ENCODE results near the gene INTS13. TPM values are rescaled to one million over a fixed set of nuclear protein-coding genes. Genes with fewer than 3 reads are reported as not detected.

Gene INTS13
- total and polyA plus RNA-seq, 2 of the 13 experiments (the other 11 are each of a cell fraction or from before 2014, with no cell fraction given), result 16.3 to 43.7 TPM

DNA sequence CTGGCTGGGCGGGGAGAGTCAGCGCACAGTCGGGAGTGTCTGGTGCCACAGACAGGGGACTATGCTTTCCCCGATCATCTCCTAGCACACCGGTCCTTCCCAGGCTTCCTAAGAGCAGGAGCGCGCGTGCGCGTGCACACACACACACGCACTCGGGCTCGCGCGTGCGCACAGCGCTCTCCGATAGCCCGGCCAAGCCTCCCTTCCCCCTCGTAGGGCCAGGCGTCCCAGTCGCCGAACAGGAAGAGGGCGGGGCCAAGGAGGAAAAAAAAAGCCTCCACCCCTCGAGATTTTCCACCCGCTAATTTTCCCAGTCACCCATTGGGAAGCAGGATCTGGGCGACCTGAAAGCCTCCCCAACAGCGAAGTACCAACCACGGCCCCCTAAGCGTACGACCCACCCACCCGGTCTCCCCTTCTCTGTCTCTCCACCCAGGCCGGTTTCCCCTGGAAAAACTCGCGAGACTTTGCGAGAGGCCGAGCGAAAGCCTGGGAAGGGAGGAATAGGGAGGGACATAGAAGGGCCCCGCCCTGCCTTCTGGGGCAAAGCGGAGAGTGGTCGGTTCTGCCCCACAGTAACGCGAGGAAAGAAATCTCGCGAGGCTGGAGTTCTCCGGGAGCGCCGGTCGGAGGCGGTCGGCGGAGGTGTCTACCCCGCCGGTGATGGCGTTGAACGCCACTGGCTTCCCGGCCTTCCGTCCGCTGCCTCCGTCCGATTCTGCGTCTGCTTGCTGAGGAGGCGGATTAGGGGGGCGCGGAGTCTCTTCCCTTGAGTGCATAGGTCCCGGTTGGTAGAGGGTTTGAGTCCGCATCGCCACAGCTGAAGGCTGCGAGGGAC lies at the start of gene INTS13, which contains the start of gene FGFR1OP2 (continued):
- TF ChIP-seq, protein P1, sequence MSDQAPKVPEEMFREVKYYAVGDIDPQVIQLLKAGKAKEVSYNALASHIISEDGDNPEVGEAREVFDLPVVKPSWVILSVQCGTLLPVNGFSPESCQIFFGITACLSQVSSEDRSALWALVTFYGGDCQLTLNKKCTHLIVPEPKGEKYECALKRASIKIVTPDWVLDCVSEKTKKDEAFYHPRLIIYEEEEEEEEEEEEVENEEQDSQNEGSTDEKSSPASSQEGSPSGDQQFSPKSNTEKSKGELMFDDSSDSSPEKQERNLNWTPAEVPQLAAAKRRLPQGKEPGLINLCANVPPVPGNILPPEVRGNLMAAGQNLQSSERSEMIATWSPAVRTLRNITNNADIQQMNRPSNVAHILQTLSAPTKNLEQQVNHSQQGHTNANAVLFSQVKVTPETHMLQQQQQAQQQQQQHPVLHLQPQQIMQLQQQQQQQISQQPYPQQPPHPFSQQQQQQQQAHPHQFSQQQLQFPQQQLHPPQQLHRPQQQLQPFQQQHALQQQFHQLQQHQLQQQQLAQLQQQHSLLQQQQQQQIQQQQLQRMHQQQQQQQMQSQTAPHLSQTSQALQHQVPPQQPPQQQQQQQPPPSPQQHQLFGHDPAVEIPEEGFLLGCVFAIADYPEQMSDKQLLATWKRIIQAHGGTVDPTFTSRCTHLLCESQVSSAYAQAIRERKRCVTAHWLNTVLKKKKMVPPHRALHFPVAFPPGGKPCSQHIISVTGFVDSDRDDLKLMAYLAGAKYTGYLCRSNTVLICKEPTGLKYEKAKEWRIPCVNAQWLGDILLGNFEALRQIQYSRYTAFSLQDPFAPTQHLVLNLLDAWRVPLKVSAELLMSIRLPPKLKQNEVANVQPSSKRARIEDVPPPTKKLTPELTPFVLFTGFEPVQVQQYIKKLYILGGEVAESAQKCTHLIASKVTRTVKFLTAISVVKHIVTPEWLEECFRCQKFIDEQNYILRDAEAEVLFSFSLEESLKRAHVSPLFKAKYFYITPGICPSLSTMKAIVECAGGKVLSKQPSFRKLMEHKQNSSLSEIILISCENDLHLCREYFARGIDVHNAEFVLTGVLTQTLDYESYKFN (CRISPR knock-in tag; conservative IDR thresholded peaks at IDR 0.05), result peak; percentile 38; the same call in 1 of the 2 replicates
- TF ChIP-seq KDM4B (CRISPR knock-in tag; IDR thresholded peaks at IDR 0.05) (no peak), AGO2 (optimal IDR thresholded peaks at IDR 0.05; ENCODE audit: low read depth, low read length) (peak; percentile 56), ZNF143 (CRISPR knock-in tag; IDR thresholded peaks at IDR 0.05) (peak; percentile 12; the same call in 1 of the 2 replicates), ZNF547 (CRISPR knock-in tag; IDR thresholded peaks at IDR 0.05) (0 out of 2 replicates have a peak, but pooled peaks have one; percentile 46), MED1 (CRISPR knock-in tag; IDR thresholded peaks at IDR 0.05) (peak; percentile 25; the same call in 1 of the 2 replicates), NFE2 (CRISPR knock-in tag; IDR thresholded peaks at IDR 0.05) (no peak), ZNF772 (CRISPR knock-in tag; IDR thresholded peaks at IDR 0.05) (no peak; the same call in none of the 2 replicates), MEIS2 (CRISPR knock-in tag; IDR thresholded peaks at IDR 0.05) (0 out of 2 replicates have a peak, but pooled peaks have one; percentile 17), ZMYM4 (CRISPR knock-in tag; IDR thresholded peaks at IDR 0.05) (peak; percentile 91; the same call in 1 of the 2 replicates)
- TF ChIP-seq, protein P2, sequence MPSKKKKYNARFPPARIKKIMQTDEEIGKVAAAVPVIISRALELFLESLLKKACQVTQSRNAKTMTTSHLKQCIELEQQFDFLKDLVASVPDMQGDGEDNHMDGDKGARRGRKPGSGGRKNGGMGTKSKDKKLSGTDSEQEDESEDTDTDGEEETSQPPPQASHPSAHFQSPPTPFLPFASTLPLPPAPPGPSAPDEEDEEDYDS (CRISPR knock-in tag; IDR thresholded peaks at IDR 0.05), result peak; percentile 59; the same call in 1 of the 2 replicates
- TF ChIP-seq, protein P3, sequence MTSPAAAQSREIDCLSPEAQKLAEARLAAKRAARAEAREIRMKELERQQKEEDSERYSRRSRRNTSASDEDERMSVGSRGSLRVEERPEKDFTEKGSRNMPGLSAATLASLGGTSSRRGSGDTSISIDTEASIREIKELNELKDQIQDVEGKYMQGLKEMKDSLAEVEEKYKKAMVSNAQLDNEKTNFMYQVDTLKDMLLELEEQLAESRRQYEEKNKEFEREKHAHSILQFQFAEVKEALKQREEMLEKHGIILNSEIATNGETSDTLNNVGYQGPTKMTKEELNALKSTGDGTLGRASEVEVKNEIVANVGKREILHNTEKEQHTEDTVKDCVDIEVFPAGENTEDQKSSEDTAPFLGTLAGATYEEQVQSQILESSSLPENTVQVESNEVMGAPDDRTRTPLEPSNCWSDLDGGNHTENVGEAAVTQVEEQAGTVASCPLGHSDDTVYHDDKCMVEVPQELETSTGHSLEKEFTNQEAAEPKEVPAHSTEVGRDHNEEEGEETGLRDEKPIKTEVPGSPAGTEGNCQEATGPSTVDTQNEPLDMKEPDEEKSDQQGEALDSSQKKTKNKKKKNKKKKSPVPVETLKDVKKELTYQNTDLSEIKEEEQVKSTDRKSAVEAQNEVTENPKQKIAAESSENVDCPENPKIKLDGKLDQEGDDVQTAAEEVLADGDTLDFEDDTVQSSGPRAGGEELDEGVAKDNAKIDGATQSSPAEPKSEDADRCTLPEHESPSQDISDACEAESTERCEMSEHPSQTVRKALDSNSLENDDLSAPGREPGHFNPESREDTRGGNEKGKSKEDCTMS (CRISPR knock-in tag; conservative IDR thresholded peaks at IDR 0.05), result no peak
- TF ChIP-seq, protein P4, sequence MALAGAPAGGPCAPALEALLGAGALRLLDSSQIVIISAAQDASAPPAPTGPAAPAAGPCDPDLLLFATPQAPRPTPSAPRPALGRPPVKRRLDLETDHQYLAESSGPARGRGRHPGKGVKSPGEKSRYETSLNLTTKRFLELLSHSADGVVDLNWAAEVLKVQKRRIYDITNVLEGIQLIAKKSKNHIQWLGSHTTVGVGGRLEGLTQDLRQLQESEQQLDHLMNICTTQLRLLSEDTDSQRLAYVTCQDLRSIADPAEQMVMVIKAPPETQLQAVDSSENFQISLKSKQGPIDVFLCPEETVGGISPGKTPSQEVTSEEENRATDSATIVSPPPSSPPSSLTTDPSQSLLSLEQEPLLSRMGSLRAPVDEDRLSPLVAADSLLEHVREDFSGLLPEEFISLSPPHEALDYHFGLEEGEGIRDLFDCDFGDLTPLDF (CRISPR knock-in tag; IDR thresholded peaks at IDR 0.05), result 0 out of 2 replicates have a peak, but pooled peaks have one; percentile 33
- TF ChIP-seq, protein P5, sequence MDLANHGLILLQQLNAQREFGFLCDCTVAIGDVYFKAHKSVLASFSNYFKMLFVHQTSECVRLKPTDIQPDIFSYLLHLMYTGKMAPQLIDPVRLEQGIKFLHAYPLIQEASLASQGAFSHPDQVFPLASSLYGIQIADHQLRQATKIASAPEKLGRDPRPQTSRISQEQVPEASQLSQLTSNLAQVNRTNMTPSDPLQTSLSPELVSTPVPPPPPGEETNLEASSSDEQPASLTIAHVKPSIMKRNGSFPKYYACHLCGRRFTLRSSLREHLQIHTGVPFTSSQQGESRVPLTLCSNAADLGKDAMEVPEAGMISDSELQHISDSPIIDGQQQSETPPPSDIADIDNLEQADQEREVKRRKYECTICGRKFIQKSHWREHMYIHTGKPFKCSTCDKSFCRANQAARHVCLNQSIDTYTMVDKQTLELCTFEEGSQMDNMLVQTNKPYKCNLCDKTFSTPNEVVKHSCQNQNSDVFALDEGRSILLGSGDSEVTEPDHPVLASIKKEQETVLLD (CRISPR knock-in tag; IDR thresholded peaks at IDR 0.05; ENCODE audit: low read depth), result peak; percentile 60

All from HepG2 (cell line).